Measurements from ENCODE around the gene LIME1. TPM values are rescaled to one million over a fixed set of nuclear protein-coding genes. Genes with fewer than 3 reads are reported as not detected.
"Not testable (repeated sequence)": the region's sequence is repeated elsewhere in the genome, so short reads cannot be mapped to it uniquely, and the experiment has no call there.

Gene LIME1
- total RNA-seq, 1 donor from 2014 or later = 13.7 TPM

- DNase-seq (ENCODE audit: extremely low read depth, low read depth, low spot score) = no peak
Measured at GRCh38 chr20:63768591-63769515, 32.4 kb downstream of the LIME1 start.

GRCh38 chr20:63769891-63770474 is 33.5 kb downstream of the LIME1 start:
- no peak for DNase-seq (ENCODE audit: extremely low read depth, low read depth, low spot score)

- no peak for DNase-seq (ENCODE audit: extremely low read depth, low read depth, low spot score)
Measured at GRCh38 chr20:63771046-63771707, 34.7 kb downstream of the LIME1 start.

- no peak for DNase-seq (ENCODE audit: extremely low read depth, low read depth, low spot score)
Measured at GRCh38 chr20:63772781-63773518, 36.5 kb downstream of the LIME1 start.

- DNase-seq (ENCODE audit: extremely low read depth, low read depth, low spot score) = no peak
Measured at GRCh38 chr20:63773571-63774241, 37.2 kb downstream of the LIME1 start.

- no peak for DNase-seq (ENCODE audit: extremely low read depth, low read depth, low spot score)
Measured at GRCh38 chr20:63774306-63774705, 37.8 kb downstream of the LIME1 start.

GRCh38 chr20:63775096-63775978 is 38.9 kb downstream of the LIME1 start:
- no peak for DNase-seq (ENCODE audit: extremely low read depth, low read depth, low spot score)

GRCh38 chr20:63776875-63777274 is 40.4 kb downstream of the LIME1 start:
- DNase-seq (ENCODE audit: extremely low read depth, low read depth, low spot score) = not testable (repeated sequence)

GRCh38 chr20:63777614-63778013 is 41.1 kb downstream of the LIME1 start:
- no peak for DNase-seq (ENCODE audit: extremely low read depth, low read depth, low spot score)

- DNase-seq (ENCODE audit: extremely low read depth, low read depth, low spot score) = no peak
Measured at GRCh38 chr20:63778034-63778752, 41.7 kb downstream of the LIME1 start.

GRCh38 chr20:63778857-63779256 is 42.4 kb downstream of the LIME1 start:
- DNase-seq (ENCODE audit: extremely low read depth, low read depth, low spot score) = no peak

GRCh38 chr20:63781181-63781580 is 44.7 kb downstream of the LIME1 start:
- DNase-seq (ENCODE audit: extremely low read depth, low read depth, low spot score) = no peak

- DNase-seq (ENCODE audit: extremely low read depth, low read depth, low spot score) = no peak
Measured at GRCh38 chr20:63782051-63782471, 45.6 kb downstream of the LIME1 start.

GRCh38 chr20:63782521-63782971 is 46.1 kb downstream of the LIME1 start:
- DNase-seq (ENCODE audit: extremely low read depth, low read depth, low spot score) = no peak

GRCh38 chr20:63783970-63784369 is 47.5 kb downstream of the LIME1 start:
- no peak for DNase-seq (ENCODE audit: extremely low read depth, low read depth, low spot score)

- DNase-seq (ENCODE audit: extremely low read depth, low read depth, low spot score) = no peak
Measured at GRCh38 chr20:63785691-63786131, 49.2 kb downstream of the LIME1 start.

- no peak for DNase-seq (ENCODE audit: extremely low read depth, low read depth, low spot score)
Measured at GRCh38 chr20:63787302-63787701, 50.8 kb downstream of the LIME1 start.

- DNase-seq (ENCODE audit: extremely low read depth, low read depth, low spot score) = no peak
Measured at GRCh38 chr20:63787749-63788148, 51.3 kb downstream of the LIME1 start.

All from glomerular endothelial cell (primary cell).